HG03103 (cell line): ENCODE results near the gene TGFBR2.
"Not testable (repeated sequence)": the region's sequence is repeated elsewhere in the genome, so short reads cannot be mapped to it uniquely, and the experiment has no call there.

Experiments
- ATAC-seq: cut with Tn5 transposase; IDR thresholded peaks from one replicate; pipeline ENCODE4 v1.9.1; 2021; ENCODE audit warnings: low read depth; ENCODE audit not compliant: unreplicated experiment

Gene TGFBR2

DNA sequence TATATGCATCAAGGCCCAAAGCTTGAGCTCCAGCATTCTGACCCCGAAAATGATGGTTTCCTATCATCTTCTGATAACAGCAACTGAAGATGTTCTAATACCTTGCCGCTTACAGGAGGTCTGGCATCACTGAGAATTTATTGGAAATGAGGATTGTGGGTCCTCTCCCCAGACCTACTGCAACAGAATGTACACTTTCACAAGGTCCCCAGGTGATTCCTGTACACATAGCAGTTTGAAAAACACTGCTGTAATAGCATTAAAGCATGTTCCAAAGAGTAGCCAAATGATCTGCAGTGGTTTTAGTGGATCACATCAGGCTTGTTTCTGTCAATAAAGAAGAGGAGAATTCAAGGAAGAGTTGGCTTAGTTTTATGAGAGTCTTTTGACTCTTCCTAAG, 11.3 kb downstream of the TGFBR2 start:
- ATAC-seq: no peak

DNA sequence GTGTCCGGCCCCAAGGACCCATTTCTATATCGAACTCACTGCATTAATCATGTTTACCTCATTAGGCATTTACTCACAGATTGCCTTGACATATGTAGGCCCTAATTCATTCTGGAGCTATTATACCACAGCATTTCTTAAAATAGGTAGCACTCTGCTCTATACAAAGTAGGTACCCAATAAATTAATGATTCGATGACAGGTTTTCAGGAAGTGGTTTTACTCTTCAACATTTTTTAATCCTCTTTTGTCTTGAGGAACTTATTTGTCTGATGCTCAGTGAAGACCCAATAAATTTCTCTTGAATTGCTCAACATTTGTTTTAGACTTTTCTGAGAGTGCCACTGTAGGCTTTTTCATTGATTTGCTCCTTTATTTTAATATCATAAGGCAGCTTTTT, 12.1 kb downstream of the TGFBR2 start:
- no peak for ATAC-seq

DNA sequence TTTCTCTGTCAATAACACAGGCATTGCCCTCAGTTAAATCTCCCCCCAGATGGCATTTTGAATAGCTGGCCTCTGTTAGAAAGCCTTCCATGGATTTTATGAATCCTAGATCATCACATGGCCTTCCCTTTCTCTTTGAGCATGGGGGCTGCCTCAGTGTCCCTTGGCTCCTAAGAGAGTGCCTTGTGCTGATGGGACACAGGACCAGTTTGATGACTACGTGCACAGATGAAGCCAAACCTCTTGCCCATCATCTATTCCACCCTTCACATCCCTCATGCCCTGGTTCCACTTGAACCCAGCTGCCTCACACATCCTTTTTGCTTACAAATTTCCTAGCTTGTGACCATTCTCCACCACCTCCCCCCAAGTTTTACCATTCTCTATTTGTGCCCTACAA, 12.9 kb downstream of the TGFBR2 start:
- ATAC-seq: no peak

DNA sequence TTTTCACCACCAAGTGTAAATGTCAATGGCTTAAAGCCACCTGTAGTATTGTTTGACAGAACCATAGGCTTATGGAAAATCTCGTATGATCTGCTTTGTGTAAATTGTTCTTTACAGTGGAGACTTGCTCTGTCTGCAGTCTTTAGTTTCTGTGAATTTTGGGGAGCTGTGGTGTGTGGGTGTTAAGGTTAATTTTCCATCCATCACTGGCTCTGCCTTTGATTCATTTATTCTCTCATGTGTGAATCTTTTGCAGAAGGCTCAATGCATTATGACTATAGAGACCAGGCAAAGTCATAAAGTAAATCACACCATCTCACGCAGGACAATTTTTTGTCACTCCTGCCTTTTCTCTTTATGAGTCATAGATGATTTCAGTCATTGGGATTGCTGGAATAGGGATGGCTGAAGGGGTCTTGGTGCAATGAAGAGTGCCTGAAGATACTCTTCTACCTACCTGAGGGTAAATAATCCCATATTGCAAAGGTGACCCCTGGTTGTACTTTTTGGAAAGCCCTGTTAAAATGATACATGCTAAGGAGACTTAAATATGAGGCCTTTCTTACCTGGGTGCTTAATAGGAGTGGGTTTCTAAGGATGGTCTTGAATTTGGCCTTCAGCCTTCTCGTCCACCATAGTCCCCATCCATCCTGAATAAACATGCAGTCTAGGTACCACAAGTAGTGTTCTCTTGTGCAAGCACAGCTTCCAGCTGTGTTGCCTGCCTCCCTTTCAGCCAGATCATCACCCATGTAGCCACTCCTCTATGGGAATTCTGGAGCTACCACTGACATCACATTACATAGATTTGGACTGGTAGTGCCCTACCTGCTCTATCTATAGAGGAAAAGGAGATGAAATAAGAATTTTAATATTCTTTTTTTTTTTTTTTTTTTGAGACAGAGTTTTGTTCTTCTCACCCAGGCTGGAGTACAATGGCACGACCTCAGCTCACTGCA, 14.3 kb downstream of the TGFBR2 start:
- ATAC-seq: no peak

DNA sequence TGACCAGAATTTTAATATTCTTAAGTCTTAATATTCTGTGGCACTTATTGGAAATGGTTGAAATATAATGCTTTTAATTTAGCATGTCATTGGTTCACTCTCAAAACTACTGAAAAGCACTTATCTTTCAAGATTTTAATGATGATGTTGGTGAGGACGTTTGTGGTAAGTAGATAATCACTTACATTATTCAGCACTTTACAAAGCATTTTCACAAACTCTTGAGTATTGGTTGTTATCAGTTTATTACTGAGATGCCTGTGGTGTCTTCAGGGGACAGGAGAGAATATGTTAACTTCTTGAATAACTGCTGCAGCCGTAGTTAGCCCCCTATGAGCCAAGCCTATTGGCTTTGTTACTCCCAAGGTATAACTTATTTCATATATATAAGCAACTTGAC, 15.2 kb downstream of the TGFBR2 start:
- ATAC-seq: no peak

DNA sequence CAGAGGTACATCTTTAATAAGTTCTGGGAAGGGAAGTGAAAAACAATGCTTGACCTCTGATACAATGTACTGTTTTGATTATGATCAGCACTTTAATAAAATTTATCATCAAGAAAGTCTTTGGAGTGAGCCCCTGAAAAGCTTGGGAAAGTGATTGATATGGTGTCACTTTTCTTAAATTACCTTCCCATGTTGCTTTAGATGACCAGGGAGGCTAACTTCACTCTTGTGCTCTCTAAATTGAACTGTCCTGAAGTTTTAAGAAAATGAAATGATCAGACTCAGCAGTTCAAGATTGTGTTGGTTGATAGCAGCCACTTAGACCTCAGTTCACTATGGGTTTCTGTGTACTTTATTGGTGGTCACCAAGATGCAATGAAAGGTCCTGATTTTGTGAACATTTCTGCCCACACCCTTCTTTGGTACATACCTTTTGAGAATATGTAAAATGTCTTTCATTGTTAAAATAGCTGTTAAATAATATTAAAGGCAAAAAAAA, 15.7 kb downstream of the TGFBR2 start:
- no peak for ATAC-seq

DNA sequence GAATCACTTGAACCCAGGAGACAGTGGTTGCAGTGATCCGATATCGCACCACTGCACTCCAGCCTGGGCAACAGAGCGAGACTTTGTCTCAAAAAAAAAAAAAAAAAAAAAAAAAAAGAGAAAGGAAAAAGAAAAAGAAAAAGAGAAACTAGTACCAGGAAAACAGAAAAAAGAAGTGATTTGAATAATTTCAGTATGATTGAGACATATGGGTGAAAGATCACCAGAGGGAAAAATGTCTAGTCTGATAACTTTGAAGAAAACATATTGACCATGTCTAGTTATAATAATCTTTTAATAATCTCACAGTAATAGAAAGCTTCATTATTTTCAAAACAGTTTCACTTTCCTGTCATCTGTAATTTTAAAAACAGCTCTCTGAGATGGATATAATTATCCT, 16.4 kb downstream of the TGFBR2 start:
- ATAC-seq: no peak

DNA sequence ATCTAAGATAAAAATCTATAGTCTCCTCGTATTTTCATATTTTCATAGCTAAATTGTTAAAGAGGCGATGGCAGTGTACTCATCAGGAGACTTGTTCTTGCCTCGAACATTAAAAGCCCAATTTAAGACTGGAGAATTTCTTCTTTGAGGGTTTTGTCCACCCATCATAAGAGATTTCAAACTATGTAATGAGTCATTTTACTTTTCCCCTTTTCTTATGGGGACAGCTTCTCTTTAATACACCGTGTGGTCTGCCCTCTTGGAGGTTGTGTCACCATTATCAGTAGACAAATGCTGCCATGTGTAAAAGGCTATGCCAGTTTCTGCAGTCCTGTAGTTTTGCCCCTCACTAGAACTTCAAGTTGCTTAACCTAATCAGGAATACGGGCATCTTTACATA, 16.9 kb downstream of the TGFBR2 start:
- no peak for ATAC-seq

DNA sequence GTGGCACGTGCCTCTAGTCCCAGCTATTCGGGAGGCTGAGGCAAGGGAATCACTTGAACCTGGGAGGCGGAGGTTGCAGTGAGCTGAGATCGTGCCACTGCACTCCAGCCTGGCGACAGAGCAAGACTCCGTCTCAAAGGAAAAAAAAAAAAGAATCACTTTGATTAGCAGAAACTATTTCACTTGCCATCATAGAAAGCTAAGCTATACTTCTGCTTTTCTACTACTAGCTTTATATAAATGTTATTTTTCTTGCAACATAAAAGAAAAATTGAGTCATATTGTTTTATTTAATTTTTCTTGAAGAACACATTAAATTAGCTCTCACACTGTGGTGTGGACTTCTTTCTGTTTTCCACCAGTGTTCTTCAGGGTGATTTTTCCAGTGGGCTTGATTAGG, 18.1 kb downstream of the TGFBR2 start:
- not testable (repeated sequence) for ATAC-seq

DNA sequence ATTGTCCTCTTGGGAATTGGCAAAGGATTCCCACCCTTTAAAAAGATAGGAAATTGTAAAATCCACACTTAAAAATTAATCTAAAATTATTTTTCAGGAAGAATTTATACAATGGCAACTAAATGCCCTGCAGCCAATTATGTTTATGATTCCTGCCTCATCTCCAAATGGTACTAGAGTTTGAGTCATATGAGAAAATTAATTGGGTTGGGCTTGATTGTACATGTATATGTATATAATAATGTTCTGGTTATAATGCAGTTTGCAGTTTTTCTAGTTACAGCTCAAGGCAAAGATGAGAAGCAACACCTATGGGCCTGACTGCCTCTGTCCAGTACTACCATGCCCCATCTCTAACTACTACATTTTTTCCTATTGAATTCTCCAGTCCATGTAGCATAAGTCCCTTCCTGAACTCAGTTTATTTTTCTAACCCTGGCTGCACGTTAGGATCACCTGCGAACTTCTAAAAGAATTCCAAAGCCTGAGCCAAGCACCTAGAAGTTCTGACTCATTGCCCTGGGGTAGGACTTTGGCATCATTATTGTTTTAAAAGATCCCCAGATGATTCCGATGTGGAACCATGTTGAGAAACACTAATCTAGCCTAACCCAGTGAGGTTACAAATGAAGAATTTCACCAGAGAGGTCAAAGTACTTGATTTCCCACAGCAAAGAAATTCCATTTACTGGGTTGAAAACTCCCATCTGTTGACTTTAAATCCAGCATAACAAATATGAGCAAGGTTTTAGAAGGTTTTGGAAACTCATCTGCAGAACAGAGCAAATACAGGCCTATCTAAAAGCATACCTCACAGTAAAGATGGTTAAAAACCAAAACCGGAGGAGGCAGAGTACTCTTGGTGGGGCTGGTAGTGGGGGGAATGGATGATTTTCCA, 19.4 kb downstream of the TGFBR2 start:
- ATAC-seq: no peak

DNA sequence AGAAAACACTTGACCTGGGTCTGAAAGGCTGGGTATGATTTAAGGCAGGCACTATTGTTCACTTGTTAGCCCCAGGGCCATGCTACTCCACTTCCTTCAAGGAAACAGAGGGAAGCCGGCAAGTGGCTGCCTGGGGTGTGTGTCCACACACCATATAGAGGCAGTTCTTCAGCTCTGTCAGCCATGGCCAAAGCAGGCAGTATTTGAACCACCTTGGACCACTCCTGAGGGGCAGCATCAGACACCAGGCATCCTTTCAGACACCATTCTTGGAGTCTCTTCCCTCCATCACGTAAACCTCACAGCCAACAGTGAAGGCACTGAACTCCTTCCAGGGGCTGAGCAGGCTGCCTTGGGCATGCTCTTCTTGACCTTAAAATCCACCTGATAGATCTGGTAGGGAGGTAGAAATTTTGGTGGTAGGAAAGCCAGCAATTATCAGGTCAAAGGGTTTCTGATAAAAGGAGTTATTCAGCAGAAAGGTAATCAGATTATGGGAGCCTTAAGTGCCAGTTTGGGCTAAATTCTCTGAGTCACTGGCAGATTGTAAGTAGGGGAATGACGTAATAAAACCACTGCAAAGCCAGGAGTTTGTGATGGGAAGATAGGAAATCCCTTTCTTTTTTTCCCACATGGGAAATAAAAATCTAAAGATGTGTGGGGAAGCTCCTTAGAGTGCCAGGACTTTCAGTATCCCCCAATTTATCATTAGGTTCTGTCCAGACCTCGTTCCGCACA, 20.2 kb downstream of the TGFBR2 start:
- ATAC-seq: no peak

DNA sequence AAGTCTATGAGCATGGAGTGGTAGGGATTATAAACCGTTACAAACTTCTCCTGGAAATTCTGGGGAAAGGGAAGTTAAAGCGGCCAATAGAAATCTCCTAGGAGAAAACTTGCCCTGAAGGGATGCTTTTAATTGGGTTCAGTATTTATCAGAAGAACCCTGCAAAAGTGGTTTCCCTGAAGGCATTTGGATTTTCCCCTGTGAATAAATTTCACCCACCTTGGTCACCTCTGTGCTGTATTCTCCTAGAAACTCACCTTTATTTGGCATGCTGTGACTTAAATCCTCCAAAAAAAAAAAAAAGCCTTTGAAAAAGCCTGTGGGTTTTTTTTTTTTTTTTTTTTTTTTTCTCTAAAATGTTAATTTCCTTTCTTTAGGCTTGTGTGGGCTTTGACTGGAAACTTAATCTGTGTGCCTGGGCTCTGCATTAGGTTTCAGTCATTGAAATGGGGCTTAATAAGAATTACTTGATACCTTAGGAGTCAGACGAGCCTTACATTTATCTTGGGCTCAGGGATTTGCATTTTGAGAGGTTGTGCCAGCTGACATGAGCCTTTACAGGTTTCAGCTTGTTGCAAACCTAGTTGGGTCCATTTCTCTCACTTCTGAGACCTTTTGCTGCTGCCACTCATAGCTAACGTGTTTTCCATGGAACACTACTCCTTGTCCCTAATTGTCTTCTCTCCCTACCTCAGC, 22.0 kb downstream of the TGFBR2 start:
- ATAC-seq: no peak

DNA sequence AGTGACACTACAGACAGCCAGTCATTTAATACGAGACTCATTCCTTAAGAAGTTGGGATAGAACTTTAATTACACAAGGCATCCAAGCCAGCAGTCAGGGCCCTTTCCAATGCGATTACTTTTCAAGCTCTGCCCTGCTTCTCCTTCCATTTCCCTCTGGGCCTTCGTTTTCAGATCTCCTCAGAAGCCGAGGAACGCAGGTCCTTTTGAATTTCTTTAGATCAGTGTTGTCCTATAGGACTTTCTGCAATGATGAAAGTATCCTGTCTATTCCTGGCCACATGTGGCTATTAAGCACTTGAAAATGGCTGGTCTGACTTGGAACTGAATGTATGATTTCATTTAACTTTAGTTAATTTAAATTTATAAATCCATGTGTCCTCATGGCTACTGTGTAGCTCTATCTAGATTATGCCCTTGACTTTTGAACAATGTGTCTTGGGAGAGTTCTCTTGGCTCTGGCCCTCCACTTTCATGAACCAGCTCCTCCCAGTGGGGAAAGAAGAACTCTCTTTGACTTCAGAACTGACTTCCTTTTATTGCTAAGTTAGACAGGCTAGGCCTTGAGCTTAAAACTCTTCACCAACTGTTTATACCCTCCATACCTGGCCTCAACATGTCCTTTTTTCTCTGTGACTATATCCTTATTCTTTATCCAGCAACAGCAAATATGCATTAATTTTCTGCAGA, 22.6 kb downstream of the TGFBR2 start:
- ATAC-seq: no peak

DNA sequence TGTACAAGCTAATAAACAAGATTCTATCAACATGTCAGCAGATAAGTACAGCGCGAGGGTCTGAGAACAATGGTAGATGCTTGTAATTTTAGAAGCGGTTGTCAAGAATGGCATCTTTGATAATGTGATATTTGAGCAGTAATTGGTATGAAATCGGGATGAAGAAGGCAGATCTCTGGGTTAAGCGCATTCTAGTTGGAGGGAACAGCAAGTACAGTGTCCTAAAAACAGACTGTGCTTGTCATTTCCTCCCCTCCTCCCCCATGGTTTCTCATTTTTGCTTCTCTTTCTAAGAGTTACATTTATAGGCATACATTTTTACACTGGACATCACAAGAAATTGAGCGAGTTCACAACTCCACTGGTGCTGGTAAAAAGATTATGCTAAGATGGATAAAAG, 23.3 kb downstream of the TGFBR2 start:
- ATAC-seq: no peak

DNA sequence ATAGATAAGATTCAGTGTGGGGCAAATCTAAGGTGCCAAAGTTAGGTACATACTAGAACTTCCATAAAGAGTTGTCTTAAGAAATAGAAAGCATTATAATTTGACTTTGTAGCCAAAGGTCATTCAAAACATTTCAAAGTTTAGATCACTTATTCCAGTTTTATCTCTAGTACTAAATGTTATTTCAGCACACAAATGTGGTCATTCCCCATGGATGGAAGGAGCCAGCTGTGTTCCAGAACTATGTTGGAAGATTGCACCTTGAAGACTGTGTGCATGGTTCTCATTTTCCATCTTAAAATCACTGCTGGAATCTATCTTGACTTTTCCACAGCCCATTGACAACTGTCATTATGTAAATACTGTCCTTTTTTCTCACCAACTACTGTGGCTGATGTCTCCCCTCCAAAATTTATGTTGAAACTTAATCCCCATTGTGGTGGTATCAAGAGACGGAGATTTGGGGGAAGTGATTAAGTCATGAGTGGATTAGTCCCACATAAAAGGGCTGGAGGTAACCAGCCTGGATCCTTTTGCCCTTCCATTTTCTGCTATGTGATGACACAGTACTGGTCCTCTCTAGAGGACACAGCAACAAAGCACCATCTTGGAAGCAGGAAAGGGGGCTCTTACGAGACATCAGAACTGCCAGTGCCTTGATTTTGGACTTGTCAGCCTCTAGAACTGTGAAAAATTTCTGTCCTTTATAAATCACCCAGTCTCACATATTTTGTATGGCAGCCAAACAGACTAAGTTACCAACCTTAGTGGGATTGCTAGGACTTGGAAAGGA, 24.0 kb downstream of the TGFBR2 start:
- no peak for ATAC-seq

DNA sequence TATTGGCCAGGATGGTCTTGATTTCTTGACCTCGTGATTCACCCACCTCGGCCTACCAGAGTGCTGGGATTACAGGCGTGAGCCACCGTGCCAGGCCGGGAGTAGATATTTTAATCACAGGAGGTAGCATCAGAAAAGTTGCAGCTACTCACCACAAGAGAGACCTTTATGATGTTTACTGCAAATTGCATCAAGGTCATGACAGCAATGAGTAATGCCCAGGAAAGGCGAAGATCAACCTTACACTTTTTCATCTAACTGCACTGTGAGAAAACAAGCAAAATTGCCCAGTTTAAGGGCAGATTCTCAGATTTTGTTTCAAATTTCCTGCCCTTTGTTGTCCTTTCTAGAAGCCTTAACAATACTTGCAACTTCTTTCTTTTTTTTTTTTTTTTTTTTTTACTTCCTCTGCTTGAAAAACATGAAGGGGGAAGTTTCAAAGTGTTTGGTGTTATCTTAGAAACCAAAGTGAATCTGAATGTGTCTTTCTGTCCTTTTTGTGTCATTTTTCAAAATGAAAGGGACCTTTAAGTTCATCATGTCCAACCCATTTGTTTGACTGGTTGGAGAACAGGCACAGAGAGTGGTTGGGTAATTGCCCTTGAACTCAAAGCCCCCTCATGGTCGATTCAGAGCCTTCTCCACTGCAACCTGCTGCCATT, 25.0 kb downstream of the TGFBR2 start:
- ATAC-seq: no peak

DNA sequence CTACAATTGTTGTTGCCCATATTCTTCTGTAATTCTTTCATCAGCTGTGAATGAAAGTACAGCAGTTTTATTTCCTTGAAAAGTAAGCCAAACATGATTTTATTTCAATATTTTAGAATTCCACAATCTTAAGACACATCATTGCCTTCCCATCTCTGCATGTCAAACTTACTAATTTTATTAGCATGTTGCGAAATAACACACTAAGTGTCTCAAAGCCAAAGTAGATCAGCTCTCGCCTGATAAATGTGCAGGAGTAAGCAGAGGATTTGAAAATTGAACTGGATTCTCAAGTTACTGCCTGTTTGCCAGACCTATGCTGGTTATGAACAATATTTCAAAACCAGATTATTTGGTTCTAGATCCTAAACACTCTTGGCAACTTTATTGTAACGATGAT, 25.7 kb downstream of the TGFBR2 start:
- no peak for ATAC-seq

DNA sequence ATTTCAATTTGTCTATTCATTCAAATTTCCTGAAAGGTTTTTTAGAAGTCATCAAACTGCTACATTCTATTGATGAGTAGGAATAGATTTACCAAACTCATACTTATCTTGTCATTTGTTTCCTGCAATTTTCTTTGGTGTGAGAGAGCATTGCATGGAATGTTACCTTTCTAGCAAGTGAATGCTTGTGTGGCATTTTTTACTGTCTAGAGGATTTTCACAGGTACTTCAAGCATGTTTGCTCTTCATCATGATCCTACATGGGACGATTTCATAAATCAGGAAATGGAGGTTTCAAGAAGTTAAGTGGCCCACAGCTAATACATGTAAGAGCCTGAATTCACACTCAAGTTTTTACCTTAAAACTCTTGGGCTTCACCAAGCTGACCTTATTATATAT, 26.1 kb downstream of the TGFBR2 start:
- no peak for ATAC-seq
